T-helper 17 cell (primary cell): Measurements from ENCODE around the gene SRD5A2. TPM values are rescaled to one million over a fixed set of nuclear protein-coding genes. Genes with fewer than 3 reads are reported as not detected.

Experiments used
- ATAC-seq: fragments of 150-1000 bp; cut with Tn5 transposase; 2 replicates; pipeline ENCODE4 v1.10.0; 2021; ENCODE audit warnings: mild to moderate bottlenecking, moderate library complexity
- DNase-seq, 3 donors: peaks; one replicate each; pipeline versions ENCODE4 v3.0.0 to v3.0.0-alpha.2; 2020 to 2021
- H3K9me3 ChIP-seq: one replicate; pipeline ENCODE4 v1.7.0; 2013; ENCODE audit warnings: low read length, mild to moderate bottlenecking; ENCODE audit not compliant: control insufficient read depth, poor library complexity, severe bottlenecking
- H3K27ac Mint-ChIP-seq: one replicate; pipeline ENCODE4 v1.8.0; 2022; ENCODE audit warnings: mild to moderate bottlenecking, moderate library complexity, mixed read lengths
- H3K27me3 Mint-ChIP-seq: one replicate; pipeline ENCODE4 v1.8.0; 2022; ENCODE audit warnings: mixed read lengths
- H3K36me3 Mint-ChIP-seq: one replicate; pipeline ENCODE4 v1.8.0; 2022; ENCODE audit warnings: low read depth, mixed read lengths
- H3K4me1 Mint-ChIP-seq: one replicate; pipeline ENCODE4 v1.8.0; 2022; ENCODE audit warnings: mild to moderate bottlenecking, mixed read lengths
- H3K4me3 Mint-ChIP-seq: one replicate; pipeline ENCODE4 v1.8.0; 2022; ENCODE audit warnings: mild to moderate bottlenecking, moderate library complexity, mixed read lengths
- total RNA-seq, 4 donors: library from RNA in 2 of 4; stranded (reverse) in 2 of 4; gene quantifications; one replicate each; pipeline ENCODE4 v1.2.3 and lab custom pipeline; 2022 to 2026

SRD5A2 gene
- total RNA-seq, 2 donors from 2014 or later = not detected

- ATAC-seq (no peak), DNase-seq (no peak)
- no peaks in the 10 kb centered on the region for H3K9me3 ChIP-seq
- H3K27me3 Mint-ChIP-seq = peaks cover 22% of the 10 kb centered on the region
- H3K4me1 Mint-ChIP-seq = no peaks in the 10 kb centered on the region
- H3K4me3 Mint-ChIP-seq = no peak overlapping the region
- H3K27ac Mint-ChIP-seq = no peak overlapping the region
- no peaks in the 10 kb centered on the region for H3K36me3 Mint-ChIP-seq
Observed at GRCh38 chr2:31483246-31483645, 97.5 kb downstream of the SRD5A2 start.

DNA sequence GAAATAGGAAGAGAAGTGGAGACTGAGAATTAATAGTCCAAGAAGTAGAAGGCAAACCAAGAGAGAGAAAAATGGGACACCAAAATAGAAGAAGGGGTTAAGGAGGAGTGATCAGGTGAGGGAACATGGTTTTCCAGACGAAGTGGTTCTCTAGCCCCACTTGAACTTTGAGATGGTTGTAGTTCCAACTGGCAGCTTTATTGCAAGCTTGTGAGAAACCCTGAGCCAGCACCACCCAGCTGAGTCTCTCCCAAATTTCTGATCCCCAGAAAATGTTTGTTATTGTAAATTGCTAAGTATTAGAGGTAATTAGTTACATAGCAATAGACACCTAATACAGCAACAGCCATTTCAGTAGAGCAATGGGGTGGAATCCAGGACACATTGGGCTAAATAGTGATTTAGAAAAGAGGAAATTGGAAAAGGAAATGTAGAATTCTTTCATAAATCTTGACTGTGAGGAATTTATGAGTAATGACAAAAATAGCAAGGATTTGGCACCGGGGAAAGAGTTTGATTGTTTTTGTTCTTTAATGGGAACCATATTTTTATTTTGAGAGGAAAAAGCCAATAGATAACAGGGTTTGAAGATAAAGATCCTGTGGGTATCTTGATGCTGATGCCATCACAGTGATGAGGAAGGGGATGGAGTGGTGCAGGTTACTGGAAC, 104.1 kb downstream of the SRD5A2 start:
- no peaks in the 10 kb centered on the region for H3K36me3 Mint-ChIP-seq
- H3K4me1 Mint-ChIP-seq = no peaks in the 10 kb centered on the region
- no peaks in the 10 kb centered on the region for H3K9me3 ChIP-seq
- DNase-seq (no peak), ATAC-seq (no peak)
- peaks cover 22% of the 10 kb centered on the region for H3K27me3 Mint-ChIP-seq
- no peak overlapping the region for H3K4me3 Mint-ChIP-seq
- H3K27ac Mint-ChIP-seq = no peak overlapping the region

DNA sequence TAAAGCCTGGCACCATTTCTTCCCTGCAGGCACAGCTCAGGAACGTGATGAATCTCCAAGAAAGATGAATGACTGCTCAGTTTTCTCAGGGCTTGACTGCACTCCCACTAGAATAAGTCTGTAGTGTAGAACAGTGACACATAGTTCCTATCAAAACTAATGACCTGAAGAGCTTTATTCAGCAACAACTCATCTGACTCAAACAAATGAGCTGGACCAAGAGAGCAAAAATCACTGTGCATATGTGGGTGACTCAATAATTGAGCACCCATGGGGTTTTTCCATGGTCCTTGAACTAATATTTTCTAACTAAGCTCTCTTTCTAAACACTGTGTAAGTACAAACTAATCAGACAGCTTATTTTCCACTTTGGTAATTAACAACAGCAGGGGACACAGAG, 105.0 kb downstream of the SRD5A2 start:
- no peak overlapping the region for H3K4me3 Mint-ChIP-seq
- no peaks in the 10 kb centered on the region for H3K4me1 Mint-ChIP-seq
- H3K9me3 ChIP-seq = no peaks in the 10 kb centered on the region
- no peak overlapping the region for H3K27ac Mint-ChIP-seq
- ATAC-seq (no peak), DNase-seq (no peak)
- H3K27me3 Mint-ChIP-seq = peaks cover 22% of the 10 kb centered on the region
- no peaks in the 10 kb centered on the region for H3K36me3 Mint-ChIP-seq

GRCh38 chr2:31474296-31474695, 106.4 kb downstream of the SRD5A2 start:
- H3K27me3 Mint-ChIP-seq = peaks cover 22% of the 10 kb centered on the region
- no peak overlapping the region for H3K4me3 Mint-ChIP-seq
- H3K4me1 Mint-ChIP-seq = no peaks in the 10 kb centered on the region
- H3K9me3 ChIP-seq = no peaks in the 10 kb centered on the region
- no peaks in the 10 kb centered on the region for H3K36me3 Mint-ChIP-seq
- ATAC-seq (no peak), DNase-seq (no peak)
- H3K27ac Mint-ChIP-seq = no peak overlapping the region

Other genes starting within 250 kb of the SRD5A2 start
- gene XDH, start 166.2 kb downstream of the SRD5A2 start, total RNA-seq = under 1 TPM in 1 of 2 donors, not detected in 1; 0.16 TPM